ENCODE results near the gene ZBTB17.
"Not testable (repeated sequence)": the region's sequence is repeated elsewhere in the genome, so short reads cannot be mapped to it uniquely, and the experiment has no call there.

ZBTB17 gene

DNA sequence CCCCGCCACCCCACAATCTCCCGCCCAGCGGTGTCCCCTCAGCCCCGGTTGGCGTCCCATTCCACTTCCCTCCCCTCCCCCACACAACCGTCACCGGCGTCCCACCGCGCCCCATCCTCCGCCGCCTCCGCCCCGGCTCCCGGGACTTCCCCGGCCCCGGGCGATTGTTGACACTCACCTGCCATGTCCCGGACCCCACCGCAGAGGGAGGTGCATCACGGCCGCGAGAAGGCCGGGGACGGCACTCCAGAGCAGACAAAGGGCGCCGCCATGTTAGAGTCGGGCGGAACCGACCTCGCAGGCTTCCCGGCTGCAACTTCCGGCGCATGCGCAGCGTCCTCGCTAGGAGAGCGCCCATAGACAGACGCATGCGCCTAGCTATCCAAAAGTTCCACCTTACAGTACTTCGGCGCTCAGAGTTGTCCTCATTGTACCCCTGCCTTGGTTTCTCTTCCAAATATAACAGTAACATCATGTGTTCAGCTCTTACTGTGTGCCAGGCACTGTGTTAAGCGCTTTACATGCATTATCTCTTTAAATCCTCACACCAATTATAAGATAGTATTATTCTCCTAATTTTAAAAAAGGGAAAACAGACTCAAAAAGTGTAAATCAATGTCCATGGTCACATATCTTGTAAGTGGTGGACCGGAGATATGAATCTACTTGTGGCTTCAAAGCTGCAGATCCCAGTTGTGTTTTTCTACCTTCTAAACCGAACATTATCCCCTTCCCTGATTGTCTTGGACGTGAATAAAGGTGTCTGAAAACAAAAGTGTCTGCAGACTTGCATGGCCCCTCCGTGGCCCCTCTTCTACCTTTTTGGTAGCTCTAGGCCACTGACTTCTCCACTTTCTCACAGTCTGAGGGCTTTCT, at the start of gene ZBTB17:
TSS of gene ZBTB17 (minus strand) at position 297 of the 876 bp plus-strand sequence. CDS start 27,606 bp downstream, outside the sequence.
- peak; percentile 96 to 97 for DNase-seq

- DNase-seq = no peak
Measured at GRCh38 chr1:16023050-16023653, 47.3 kb upstream of the ZBTB17 start.

- no peak for DNase-seq
Measured at GRCh38 chr1:16022393-16022792, 46.5 kb upstream of the ZBTB17 start.

DNA sequence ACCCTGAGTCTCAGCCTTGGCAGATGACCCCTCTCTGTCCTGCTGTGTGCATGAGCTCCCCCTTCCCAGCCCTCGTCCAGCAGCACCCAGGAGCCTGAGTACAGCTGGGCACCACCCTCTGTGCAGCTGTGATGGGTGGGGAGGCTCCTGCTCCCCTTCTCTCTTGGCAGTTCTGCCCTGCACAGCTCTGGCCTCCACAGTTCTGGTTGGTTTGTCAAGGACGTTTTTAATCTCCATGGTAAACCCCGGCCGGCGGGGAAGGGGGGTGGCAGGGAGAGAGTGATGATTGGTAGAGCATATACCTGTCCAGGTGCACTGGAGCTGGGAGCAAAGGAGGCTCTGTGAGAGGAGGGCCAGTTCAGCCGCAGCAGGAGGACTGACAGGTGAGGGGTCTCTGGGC, 45.8 kb upstream of the ZBTB17 start, which contains the start of gene CLCNKA:
TSS of gene CLCNKA (plus strand) at position 356 of the 400 bp plus-strand sequence. CDS start 584 bp downstream, outside the sequence.
- no peak for DNase-seq

DNA sequence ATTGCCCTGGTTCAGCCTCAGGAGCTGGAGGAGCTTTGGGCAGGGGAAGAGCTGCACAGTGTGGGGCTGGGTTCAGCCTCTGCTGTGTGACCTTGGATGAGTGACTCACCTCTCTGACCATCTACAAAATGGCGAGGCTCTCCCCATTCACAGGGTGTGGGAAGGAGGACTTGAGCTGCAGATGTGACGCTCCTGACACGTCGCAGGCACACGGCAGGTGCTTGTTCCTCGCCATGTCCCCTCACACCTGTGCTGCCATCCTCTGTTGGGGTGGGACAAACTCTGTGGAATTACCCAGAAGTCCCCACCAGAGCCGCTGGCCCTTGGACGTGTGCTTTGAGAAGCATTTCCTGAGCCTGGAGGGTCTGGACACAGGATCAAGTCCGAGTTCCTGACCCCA, 45.0 kb upstream of the ZBTB17 start:
- not testable (repeated sequence) for DNase-seq

DNA sequence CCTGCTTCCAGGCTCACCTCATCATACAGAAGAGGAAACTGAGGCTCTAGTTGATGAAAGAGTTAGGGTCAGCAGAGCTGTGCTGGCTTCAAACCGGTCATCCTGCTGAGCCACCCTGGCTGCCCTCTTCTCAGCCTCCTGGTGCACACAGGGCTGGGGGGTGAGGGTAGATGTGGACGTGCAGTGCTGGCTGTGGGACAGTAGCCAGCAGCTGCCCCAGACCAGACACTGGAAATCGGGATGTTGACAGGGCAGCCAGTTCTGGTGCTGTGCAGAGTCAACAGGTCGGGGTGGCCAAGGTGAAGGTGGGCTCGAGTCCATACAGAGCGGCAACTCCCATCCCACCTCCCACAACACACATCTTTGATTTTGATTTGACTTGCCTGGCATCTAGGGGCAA, 44.4 kb upstream of the ZBTB17 start:
- DNase-seq = no peak

DNA sequence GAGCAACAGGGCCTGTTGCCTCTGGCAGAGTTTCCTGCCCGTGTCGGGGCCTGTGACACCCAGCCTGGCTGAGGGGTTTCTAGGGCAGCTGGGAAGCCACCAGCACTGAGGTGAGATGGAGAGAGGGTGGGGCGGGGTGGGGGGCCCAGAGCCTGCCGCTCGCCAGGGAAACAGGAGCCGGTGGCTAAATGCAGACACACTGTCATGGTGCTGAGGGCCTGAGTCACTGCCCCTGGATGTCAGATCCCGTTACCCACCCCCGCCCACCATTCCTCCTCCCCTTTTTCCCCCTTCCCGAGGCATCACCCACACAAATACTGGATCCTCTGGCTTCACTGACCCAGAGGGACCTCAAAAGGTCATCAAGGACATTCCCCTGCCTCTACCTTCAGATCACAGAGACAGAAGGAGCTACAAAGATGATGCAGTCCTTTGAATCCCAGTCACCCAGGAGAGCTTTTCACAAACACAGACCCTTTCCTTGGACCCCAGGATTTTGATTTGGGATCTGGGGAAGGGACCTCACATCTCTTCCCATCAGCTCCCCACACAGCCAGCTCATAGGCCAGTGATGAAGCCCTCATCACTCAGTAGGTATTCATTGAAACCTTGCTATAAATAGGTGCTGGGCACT, 43.9 kb upstream of the ZBTB17 start:
- DNase-seq = no peak

- DNase-seq = no peak
Measured at GRCh38 chr1:16018749-16019643, 43.1 kb upstream of the ZBTB17 start.

GRCh38 chr1:16018308-16018707, 42.4 kb upstream of the ZBTB17 start:
- no peak for DNase-seq

DNA sequence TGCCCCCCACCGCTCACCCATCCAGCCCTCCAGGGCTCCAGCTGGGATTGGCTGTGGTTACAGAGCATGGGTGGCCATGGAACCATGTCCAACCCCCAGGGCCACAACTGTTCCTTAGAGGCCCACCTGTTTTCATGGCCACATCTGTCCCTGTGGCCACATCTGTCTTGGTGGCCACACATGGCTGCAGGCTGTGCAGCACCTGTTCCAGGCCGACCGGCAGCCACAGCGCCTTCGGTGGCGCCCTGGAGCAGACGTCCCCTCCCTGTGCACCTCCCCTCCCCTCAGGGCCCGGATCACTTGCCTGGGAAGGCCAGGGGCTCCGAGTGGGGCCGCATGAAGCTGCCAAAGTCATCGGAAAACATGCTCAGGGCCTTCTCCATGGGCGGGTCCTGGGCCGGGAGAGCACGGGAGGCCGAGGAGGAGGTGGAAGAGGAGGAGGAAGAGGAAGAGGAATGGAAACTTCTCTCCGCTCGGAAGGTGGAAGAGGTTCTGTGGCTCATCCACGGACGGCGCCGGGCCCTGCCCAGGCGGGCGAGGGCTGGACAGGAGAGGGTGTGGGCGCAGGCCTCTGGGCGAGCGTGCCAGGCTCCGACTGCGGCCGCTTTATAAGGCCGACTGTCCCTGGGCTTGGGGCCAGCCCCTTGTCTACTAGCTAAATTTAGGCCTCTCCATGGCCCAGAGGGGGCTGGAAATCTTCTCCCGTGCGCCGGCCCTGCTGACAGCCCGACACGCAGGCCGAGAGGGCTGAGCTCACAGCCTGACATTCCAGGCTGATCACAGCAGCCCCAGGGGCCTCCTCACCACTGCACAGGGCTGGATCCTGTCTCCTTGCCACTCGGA, 41.8 kb upstream of the ZBTB17 start, which contains the start of gene HSPB7:
TSS of gene HSPB7 (minus strand) at position 583 of the 843 bp plus-strand sequence. CDS start at position 503, 80 bp downstream.
- no peak for DNase-seq

GRCh38 chr1:16017076-16017460, 41.2 kb upstream of the ZBTB17 start:
- DNase-seq = no peak

DNA sequence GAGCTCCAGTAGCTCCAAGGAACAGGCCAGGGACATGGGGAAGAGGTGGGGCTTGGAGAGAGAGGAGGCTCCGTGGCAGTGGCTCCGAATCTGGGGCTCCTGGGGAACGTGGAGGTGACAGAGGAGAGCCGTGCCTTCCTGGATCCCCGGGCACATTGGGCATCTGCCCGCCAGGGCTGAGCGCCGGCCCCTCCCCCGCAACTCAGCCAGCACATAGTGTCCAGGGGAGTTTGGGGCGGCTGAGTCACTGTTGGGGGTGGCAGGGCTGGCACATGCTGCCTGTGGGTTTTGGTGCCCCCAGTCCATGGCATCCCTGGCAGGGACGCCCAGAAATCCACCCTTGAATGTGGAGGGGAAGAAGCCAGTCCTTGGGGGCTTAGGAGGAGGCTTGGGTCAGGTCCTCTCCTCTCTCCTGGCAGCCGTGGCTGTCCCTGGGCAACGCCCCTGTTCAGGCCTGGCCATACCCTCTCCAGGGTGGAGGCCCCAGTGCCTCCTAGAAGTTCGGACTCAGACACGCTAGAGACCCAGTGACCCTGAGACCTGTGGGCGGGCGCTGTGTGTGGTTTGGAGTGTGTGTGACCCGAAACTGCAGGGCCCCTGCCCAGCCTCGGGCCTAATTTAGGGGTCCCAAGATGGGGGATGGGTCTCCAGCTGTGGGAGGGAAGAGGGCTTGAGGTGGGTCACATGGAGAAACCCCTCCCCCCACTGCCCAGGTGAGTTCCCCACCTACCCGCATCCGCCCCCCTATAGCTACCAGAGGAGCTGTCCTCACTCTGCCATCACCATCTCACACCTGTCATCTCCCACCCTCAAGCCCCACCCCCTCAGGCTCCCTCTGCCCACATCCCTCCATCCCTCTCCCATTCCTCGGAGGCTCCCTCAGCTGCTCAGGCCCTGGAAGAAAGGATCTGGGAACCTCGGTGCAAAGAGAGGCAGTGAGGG, 40.3 kb upstream of the ZBTB17 start:
- DNase-seq = no peak

DNA sequence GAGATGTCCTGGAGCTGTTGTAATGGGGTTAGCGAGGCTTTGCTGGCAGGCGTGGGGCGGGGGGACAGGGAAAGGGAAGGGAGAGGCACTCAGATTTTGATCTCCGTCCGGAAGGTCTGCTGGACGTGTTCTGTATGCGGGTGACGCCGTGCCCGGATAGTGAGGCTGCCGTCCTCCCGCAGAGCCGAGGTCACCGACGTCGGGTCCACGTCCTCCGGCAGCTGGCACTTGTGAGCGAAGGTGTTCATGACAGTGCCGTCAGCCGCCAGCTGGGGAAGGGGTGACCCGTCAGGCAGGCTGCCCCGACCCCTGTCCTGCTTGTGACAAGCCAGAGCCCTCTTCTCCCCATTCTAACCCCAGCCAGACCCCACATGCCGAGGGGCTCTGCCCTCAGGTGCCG, 39.6 kb upstream of the ZBTB17 start:
- DNase-seq = no peak

DNA sequence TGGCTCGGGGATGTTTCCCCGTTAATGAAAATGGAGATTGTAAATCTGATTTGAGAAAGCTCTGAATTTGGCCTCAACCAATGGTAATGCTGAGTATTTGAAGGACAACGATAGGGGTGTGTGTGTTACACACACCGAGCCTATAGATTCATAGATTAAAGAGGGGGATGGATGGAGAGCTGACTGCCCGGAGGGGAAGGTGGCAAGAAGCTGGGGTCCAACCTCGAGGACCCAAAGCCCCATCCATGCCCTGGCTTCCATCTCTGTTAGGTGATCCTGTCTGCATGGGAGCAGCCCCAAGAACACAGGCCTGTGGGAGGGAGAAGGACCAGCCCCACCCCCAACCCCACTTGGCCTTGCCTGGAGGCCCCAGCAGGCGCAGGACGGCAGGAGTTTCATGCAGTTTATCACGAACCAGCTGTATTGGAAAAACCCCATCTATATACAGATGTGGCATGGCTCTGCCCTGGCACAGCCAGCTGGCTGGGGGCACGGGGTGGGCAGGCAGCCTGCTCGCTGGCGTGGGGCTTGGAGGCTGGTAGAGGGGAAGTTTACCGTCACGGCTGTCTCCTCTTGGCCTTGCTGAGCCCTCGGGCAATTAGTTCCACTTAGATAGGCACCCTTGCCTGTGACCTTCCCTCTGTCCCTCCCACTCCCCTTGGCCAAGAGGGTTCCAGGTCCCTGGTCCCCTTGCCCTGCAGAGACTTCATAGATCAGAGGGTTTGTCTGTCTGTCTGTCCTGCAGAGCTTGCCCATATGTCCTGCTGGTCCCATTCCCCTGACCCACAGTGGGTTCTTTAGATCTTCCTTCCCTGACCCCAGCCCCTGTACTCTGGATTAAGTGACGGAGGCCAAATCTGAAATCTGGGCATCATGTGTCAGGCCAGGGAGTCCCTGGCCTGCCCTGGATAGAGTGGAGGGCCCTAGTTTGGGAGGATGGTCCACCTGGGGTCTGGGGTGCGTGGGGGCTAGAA, 38.9 kb upstream of the ZBTB17 start:
- no peak for DNase-seq

- DNase-seq = no peak
Measured at GRCh38 chr1:16013908-16014258, 38.0 kb upstream of the ZBTB17 start.

DNA sequence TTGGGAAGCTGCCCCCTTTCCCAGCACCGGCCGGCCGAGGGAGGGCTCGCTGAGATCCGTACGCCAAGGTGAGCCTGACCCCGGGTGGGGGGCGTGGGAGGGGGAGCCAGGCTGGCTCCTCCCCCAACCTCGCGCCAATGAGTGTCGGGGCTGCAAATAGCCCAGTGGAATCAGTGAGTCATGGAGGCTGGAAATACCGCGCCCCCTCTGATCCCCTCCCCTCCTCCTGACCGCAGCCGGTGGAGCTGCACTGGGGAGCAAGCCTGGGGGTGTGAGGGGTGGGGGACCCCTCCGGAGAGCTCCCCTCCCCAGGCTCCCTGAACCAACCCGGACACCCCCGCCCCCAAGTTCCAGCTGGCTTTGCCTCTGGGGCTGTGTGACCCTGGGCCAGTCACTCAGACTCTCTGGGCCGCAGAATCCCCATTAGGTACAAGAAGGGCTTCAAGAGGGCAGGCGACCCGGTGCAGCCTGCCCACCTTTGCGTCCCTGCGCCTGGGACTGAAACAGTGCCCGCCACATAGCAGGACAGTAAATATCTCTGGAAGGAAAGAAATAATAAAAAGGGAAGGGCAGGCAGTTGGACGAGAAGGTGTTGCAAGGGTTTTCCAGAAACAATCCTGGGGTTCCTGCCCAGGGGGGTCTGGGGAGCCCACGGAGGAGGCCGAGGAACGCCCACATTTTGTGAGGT, 37.5 kb upstream of the ZBTB17 start:
- DNase-seq = peak; percentile 56 to 57

DNA sequence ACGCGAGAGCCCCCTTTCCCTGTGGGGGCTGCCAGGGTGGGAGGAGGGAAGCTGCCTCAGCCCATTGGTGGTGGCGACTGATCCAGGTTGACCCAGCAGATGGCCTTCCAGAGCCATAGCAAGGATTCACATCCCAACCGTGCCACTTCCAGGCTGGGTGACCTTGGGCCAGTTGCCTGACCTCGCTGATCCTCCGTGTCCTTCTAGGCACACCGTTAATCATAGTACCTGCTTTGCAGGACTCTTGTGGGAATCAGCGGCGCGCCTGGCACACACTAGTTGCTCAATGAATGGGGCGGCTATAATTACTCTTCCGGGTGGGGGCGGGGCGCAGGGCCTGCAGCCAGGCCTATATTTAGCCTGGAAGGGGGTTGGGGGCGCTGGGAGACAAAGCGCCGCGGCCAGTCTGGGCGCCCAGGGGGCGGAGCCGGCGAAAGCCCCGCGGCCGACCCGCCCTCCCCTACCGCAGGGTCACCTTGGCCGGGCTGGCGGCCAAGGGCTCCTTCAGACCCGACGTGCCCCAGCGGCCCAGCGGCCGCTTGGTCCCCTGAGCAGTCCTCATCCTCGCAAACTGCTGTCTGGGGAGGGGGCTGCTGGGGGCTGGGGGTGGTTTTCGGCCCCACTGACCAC, 36.8 kb upstream of the ZBTB17 start:
- peak; percentile 37 to 54 for DNase-seq
